ENCODE measurements around the gene ADSS1.

The ADSS1 gene

GRCh38 chr14:104777808-104778249 is 53.8 kb downstream of the ADSS1 start:
- no peak overlapping the region for H3K4me3 ChIP-seq (ENCODE audit: insufficient read depth in 1 of 2, low read depth in 1 of 2, low read length in 2 of 2)
- no peak overlapping the region for H2AK5ac ChIP-seq (ENCODE audit: low read length, severe bottlenecking)
- H2BK120ac ChIP-seq (ENCODE audit: low read depth, low read length) = no peak overlapping the region
- no peak overlapping the region for H2BK12ac ChIP-seq (ENCODE audit: low read length in 2 of 2)
- no peak overlapping the region for H3K4me2 ChIP-seq (ENCODE audit: low read length, poor library complexity, severe bottlenecking)
- no peak overlapping the region for H3K18ac ChIP-seq (ENCODE audit: low read depth in 1 of 2, low read length in 2 of 2)
- H4K91ac ChIP-seq (ENCODE audit: low read length) = no peak overlapping the region
- H3K27ac ChIP-seq (ENCODE audit: low read length, poor library complexity, severe bottlenecking) = no peak overlapping the region
- peaks cover 25% of the 10 kb centered on the region for H3K4me1 ChIP-seq (ENCODE audit: control insufficient read depth, insufficient read depth, low read depth, low read length)
- peaks cover 48% of the 10 kb centered on the region for H3K79me1 ChIP-seq (replicated peaks; ENCODE audit: low read length, poor library complexity, severe bottlenecking)
- H3K36me3 ChIP-seq (ENCODE audit: control insufficient read depth in 1 of 2, insufficient read depth in 2 of 2, low read depth in 1 of 2, low read length in 2 of 2) = peaks cover 22 to 98% of the 10 kb centered on the region in 2 experiments
- no peak overlapping the region for H3K9ac ChIP-seq (ENCODE audit: low read length)
- H2AFZ ChIP-seq (ENCODE audit: low read depth, low read length) = no peak overlapping the region
- H2BK15ac ChIP-seq (ENCODE audit: low read depth, poor library complexity, severe bottlenecking) = no peak overlapping the region
- H3K9me3 ChIP-seq (ENCODE audit: control insufficient read depth, low read length) = no peaks in the 10 kb centered on the region
- H3K14ac ChIP-seq (ENCODE audit: low read length in 2 of 2) = no peak overlapping the region
- no peak overlapping the region for H3K23ac ChIP-seq (ENCODE audit: low read length in 2 of 2)
- no peaks in the 10 kb centered on the region for H3K27me3 ChIP-seq (ENCODE audit: control insufficient read depth in 1 of 2, insufficient read depth in 1 of 2, low read length in 2 of 2)
- H2BK5ac ChIP-seq (ENCODE audit: low read depth, low read length, poor library complexity, severe bottlenecking) = no peak overlapping the region
- no peak overlapping the region for H3K4ac ChIP-seq (ENCODE audit: low read depth in 1 of 2, low read length in 2 of 2)
- WGBS = 89% methylated on average over 15 of the region's 15 CpGs
- DNase-seq = no peak
- no peak overlapping the region for H4K8ac ChIP-seq (ENCODE audit: low read length)

DNA sequence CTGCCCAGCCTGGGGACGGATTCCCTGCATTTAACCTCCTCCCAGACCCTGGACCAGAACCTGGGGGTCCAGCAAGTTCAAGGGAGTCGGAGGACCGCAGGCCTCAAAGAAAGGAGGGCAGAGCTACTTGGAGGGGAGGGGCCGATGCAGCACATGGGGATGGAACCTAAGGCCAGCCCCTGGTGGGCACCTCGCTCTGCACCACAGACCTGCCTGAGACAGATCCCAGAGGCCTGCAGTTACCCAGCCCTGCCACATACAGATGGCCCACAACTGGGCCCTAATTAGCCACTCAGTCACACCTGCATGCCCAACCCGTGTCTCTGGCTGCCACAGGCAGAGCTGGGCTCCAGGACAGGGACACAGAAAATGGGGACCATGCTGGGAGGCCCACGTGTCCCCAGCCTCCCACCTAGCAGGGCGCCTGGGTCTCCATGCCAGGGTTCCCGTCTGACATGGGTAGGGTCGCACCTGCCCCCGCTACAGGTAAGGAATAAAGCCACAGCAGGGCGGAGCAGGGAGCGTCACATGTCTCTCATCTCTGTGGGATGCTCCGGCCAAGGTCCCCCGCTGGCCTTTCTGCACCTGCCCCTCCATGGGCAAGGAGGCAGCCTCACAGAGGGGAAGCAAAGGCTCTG is 54.8 kb downstream of the ADSS1 start:
- Histone ChIP-seq H3K9me3 (ENCODE audit: control insufficient read depth, low read length) (no peaks in the 10 kb centered on the region), H2BK12ac (ENCODE audit: low read length in 2 of 2) (no peak overlapping the region), H3K14ac (ENCODE audit: low read length in 2 of 2) (no peak overlapping the region), H2BK15ac (ENCODE audit: low read depth, poor library complexity, severe bottlenecking) (no peak overlapping the region), H3K27ac (ENCODE audit: low read length, poor library complexity, severe bottlenecking) (no peak overlapping the region), H4K8ac (ENCODE audit: low read length) (no peak overlapping the region), H3K4me3 (ENCODE audit: insufficient read depth in 1 of 2, low read depth in 1 of 2, low read length in 2 of 2) (no peak overlapping the region), H2AK5ac (ENCODE audit: low read length, severe bottlenecking) (no peak overlapping the region), H3K9ac (ENCODE audit: low read length) (no peak overlapping the region), H4K91ac (ENCODE audit: low read length) (no peak overlapping the region), H3K4ac (ENCODE audit: low read depth in 1 of 2, low read length in 2 of 2) (no peak overlapping the region), H3K18ac (ENCODE audit: low read depth in 1 of 2, low read length in 2 of 2) (no peak overlapping the region), H2BK5ac (ENCODE audit: low read depth, low read length, poor library complexity, severe bottlenecking) (no peak overlapping the region), H2AFZ (ENCODE audit: low read depth, low read length) (no peak overlapping the region), H3K27me3 (ENCODE audit: control insufficient read depth in 1 of 2, insufficient read depth in 1 of 2, low read length in 2 of 2) (no peaks in the 10 kb centered on the region), H3K36me3 (ENCODE audit: control insufficient read depth in 1 of 2, insufficient read depth in 2 of 2, low read depth in 1 of 2, low read length in 2 of 2) (peaks cover 14 to 98% of the 10 kb centered on the region in 2 experiments), H2BK120ac (ENCODE audit: low read depth, low read length) (no peak overlapping the region), H3K23ac (ENCODE audit: low read length in 2 of 2) (no peak overlapping the region), H3K4me2 (ENCODE audit: low read length, poor library complexity, severe bottlenecking) (no peak overlapping the region), H3K4me1 (ENCODE audit: control insufficient read depth, insufficient read depth, low read depth, low read length) (peaks cover 26% of the 10 kb centered on the region), H3K79me1 (replicated peaks; ENCODE audit: low read length, poor library complexity, severe bottlenecking) (peaks cover 52% of the 10 kb centered on the region)
- 91% methylated on average over 14 of the region's 15 CpGs for WGBS
- no peak for DNase-seq

- no peak overlapping the region for H2BK5ac ChIP-seq (ENCODE audit: low read depth, low read length, poor library complexity, severe bottlenecking)
- WGBS = 96% methylated on average over 32 of the region's 32 CpGs
- no peak overlapping the region for H3K4ac ChIP-seq (ENCODE audit: low read depth in 1 of 2, low read length in 2 of 2)
- DNase-seq = no peak
- H3K27me3 ChIP-seq (ENCODE audit: control insufficient read depth in 1 of 2, insufficient read depth in 1 of 2, low read length in 2 of 2) = no peaks in the 10 kb centered on the region
- H3K9ac ChIP-seq (ENCODE audit: low read length) = no peak overlapping the region
- H2AK5ac ChIP-seq (ENCODE audit: low read length, severe bottlenecking) = no peak overlapping the region
- no peak overlapping the region for H4K91ac ChIP-seq (ENCODE audit: low read length)
- H3K18ac ChIP-seq (ENCODE audit: low read depth in 1 of 2, low read length in 2 of 2) = no peak overlapping the region
- no peak overlapping the region for H3K14ac ChIP-seq (ENCODE audit: low read length in 2 of 2)
- no peak overlapping the region for H2AFZ ChIP-seq (ENCODE audit: low read depth, low read length)
- H2BK12ac ChIP-seq (ENCODE audit: low read length in 2 of 2) = no peak overlapping the region
- H3K79me1 ChIP-seq (replicated peaks; ENCODE audit: low read length, poor library complexity, severe bottlenecking) = peaks cover 63% of the 10 kb centered on the region
- no peak overlapping the region for H3K4me3 ChIP-seq (ENCODE audit: insufficient read depth in 1 of 2, low read depth in 1 of 2, low read length in 2 of 2)
- H3K4me1 ChIP-seq (ENCODE audit: control insufficient read depth, insufficient read depth, low read depth, low read length) = peaks cover 32% of the 10 kb centered on the region
- no peak overlapping the region for H3K23ac ChIP-seq (ENCODE audit: low read length in 2 of 2)
- H2BK120ac ChIP-seq (ENCODE audit: low read depth, low read length) = no peak overlapping the region
- H3K4me2 ChIP-seq (ENCODE audit: low read length, poor library complexity, severe bottlenecking) = no peak overlapping the region
- H3K27ac ChIP-seq (ENCODE audit: low read length, poor library complexity, severe bottlenecking) = no peak overlapping the region
- peaks cover 14 to 98% of the 10 kb centered on the region in 2 experiments for H3K36me3 ChIP-seq (ENCODE audit: control insufficient read depth in 1 of 2, insufficient read depth in 2 of 2, low read depth in 1 of 2, low read length in 2 of 2)
- no peaks in the 10 kb centered on the region for H3K9me3 ChIP-seq (ENCODE audit: control insufficient read depth, low read length)
- H4K8ac ChIP-seq (ENCODE audit: low read length) = no peak overlapping the region
- no peak overlapping the region for H2BK15ac ChIP-seq (ENCODE audit: low read depth, poor library complexity, severe bottlenecking)
These were observed 55.9 kb downstream of the ADSS1 start for GRCh38 chr14:104779776-104780512.

DNA sequence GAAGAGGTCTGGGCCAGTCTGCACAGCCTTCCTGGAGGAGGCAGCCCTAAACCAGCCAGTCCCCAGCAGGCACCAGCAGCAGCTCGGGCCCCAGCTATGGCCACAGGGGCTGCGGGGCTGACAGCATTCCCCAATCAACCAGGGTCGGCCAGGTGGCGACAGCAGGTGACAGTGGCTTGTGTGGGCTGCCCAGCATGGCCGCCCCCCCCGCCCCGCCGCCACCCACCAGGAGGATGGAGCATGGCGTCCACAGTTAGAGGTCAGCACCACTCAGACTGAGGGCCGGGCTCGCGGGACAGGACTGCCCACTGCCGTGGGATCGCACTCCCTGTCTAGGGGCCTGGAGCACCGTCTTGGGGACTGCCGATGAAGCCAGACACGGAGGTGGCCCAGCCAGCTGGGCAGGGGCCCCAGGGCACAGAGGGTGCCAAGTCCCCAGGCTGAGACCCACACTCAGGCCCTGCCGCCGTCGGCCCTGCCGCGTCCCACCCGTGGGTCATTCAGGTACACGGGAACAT is 56.5 kb downstream of the ADSS1 start:
- WGBS = 97% methylated on average over 24 of the region's 24 CpGs

More for the DNA sequence above, 56.5 kb downstream of the ADSS1 start:
- H3K27me3 ChIP-seq (ENCODE audit: control insufficient read depth in 1 of 2, insufficient read depth in 1 of 2, low read length in 2 of 2) = no peaks in the 10 kb centered on the region
- no peaks in the 10 kb centered on the region for H3K9me3 ChIP-seq (ENCODE audit: control insufficient read depth, low read length)
- peaks cover 61% of the 10 kb centered on the region for H3K79me1 ChIP-seq (replicated peaks; ENCODE audit: low read length, poor library complexity, severe bottlenecking)
- H3K4me3 ChIP-seq (ENCODE audit: insufficient read depth in 1 of 2, low read depth in 1 of 2, low read length in 2 of 2) = no peak overlapping the region
- peaks cover 8 to 98% of the 10 kb centered on the region in 2 experiments for H3K36me3 ChIP-seq (ENCODE audit: control insufficient read depth in 1 of 2, insufficient read depth in 2 of 2, low read depth in 1 of 2, low read length in 2 of 2)
- no peak overlapping the region for H3K4me2 ChIP-seq (ENCODE audit: low read length, poor library complexity, severe bottlenecking)
- no peak overlapping the region for H3K27ac ChIP-seq (ENCODE audit: low read length, poor library complexity, severe bottlenecking)
- H3K18ac ChIP-seq (ENCODE audit: low read depth in 1 of 2, low read length in 2 of 2) = no peak overlapping the region
- no peak overlapping the region for H4K8ac ChIP-seq (ENCODE audit: low read length)
- H3K9ac ChIP-seq (ENCODE audit: low read length) = no peak overlapping the region
- no peak overlapping the region for H3K4ac ChIP-seq (ENCODE audit: low read depth in 1 of 2, low read length in 2 of 2)
- H2AFZ ChIP-seq (ENCODE audit: low read depth, low read length) = no peak overlapping the region
- H3K23ac ChIP-seq (ENCODE audit: low read length in 2 of 2) = no peak overlapping the region
- H2BK120ac ChIP-seq (ENCODE audit: low read depth, low read length) = no peak overlapping the region
- no peak overlapping the region for H2AK5ac ChIP-seq (ENCODE audit: low read length, severe bottlenecking)
- H3K4me1 ChIP-seq (ENCODE audit: control insufficient read depth, insufficient read depth, low read depth, low read length) = peaks cover 36% of the 10 kb centered on the region
- no peak overlapping the region for H2BK12ac ChIP-seq (ENCODE audit: low read length in 2 of 2)
- H3K14ac ChIP-seq (ENCODE audit: low read length in 2 of 2) = no peak overlapping the region
- no peak overlapping the region for H2BK15ac ChIP-seq (ENCODE audit: low read depth, poor library complexity, severe bottlenecking)
- DNase-seq = no peak
- H2BK5ac ChIP-seq (ENCODE audit: low read depth, low read length, poor library complexity, severe bottlenecking) = no peak overlapping the region
- no peak overlapping the region for H4K91ac ChIP-seq (ENCODE audit: low read length)

Data from mesenchymal stem cell (in vitro differentiated cells and primary cell).